SK-N-MC (cell line): ENCODE data around the gene GRAMD1B.
A peak's percentile ranks its signal among the peaks of the same experiment; 100 is the strongest.

ENCODE experiments used
- DNase-seq: peaks from one replicate; pipeline ENCODE4 v3.0.0-alpha.2; 2011; ENCODE audit warnings: low read depth, low spot score
- H3K27ac ChIP-seq: fragments of 200-600 bp; sonication (generic); 2 replicates; pipeline ENCODE4 v1.5.1; 2016; ENCODE audit warnings: mixed run types
- H3K36me3 ChIP-seq: fragments of 200-600 bp; sonication (generic); 2 replicates; pipeline ENCODE4 v1.6.1; 2017; ENCODE audit warnings: antibody characterized with exemption, low read length, mixed read lengths; ENCODE audit not compliant: insufficient read depth
- H3K4me3 ChIP-seq: fragments of 200-600 bp; sonication (generic); 2 replicates; pipeline ENCODE4 v1.5.1; 2016
- H3K9ac ChIP-seq: fragments of 200-600 bp; sonication (generic); 2 replicates; pipeline ENCODE4 v1.8.0; 2017; ENCODE audit warnings: mixed run types, mixed read lengths; ENCODE audit not compliant: insufficient read length
- H3K9me3 ChIP-seq: fragments of 200-600 bp; sonication (generic); 2 replicates; pipeline ENCODE4 v1.6.1; 2017; ENCODE audit warnings: low read depth, mild to moderate bottlenecking, antibody characterized with exemption, low read length, moderate library complexity, mixed read lengths
- EZH2 ChIP-seq: fragments of 200-600 bp; sonication (generic); IDR thresholded peaks from one replicate; pipeline ENCODE4 v1.6.1; 2017; ENCODE audit warnings: antibody characterized with exemption
- FOXP2 ChIP-seq: optimal IDR thresholded peaks from 2 replicates; pipeline ENCODE3; 2011; ENCODE audit warnings: mild to moderate bottlenecking, moderate library complexity; ENCODE audit not compliant: insufficient read depth; ENCODE audit errors: extremely low read length, control extremely low read depth
- POLR2AphosphoS5 ChIP-seq: IDR thresholded peaks from 2 replicates; pipeline ENCODE4 v1.6.1; 2012; ENCODE audit warnings: mild to moderate bottlenecking, low read depth, low read length, borderline replicate concordance

GRAMD1B gene

GRCh38 chr11:123418351-123419114 is 11.5 kb upstream of the GRAMD1B start:
- Histone ChIP-seq H3K9ac (no peak overlapping the region), H3K9me3 (no peaks in the 10 kb centered on the region), H3K27ac (no peak overlapping the region), H3K36me3 (no peaks in the 10 kb centered on the region), H3K4me3 (no peak overlapping the region)
- no peak for DNase-seq
- TF ChIP-seq POLR2AphosphoS5 (no peak), EZH2 (no peak), FOXP2 (no peak)

GRCh38 chr11:123419731-123420452 is 10.2 kb upstream of the GRAMD1B start:
- H3K36me3 ChIP-seq: no peaks in the 10 kb centered on the region
- no peak overlapping the region for H3K4me3 ChIP-seq
- H3K9me3 ChIP-seq: no peaks in the 10 kb centered on the region
- TF ChIP-seq FOXP2 (no peak), POLR2AphosphoS5 (no peak), EZH2 (no peak)
- DNase-seq: no peak
- no peak overlapping the region for H3K27ac ChIP-seq
- H3K9ac ChIP-seq: no peak overlapping the region

GRCh38 chr11:123421589-123421988 is 8.5 kb upstream of the GRAMD1B start:
- no peak overlapping the region for H3K27ac ChIP-seq
- no peak for TF ChIP-seq EZH2
- TF ChIP-seq FOXP2: no peak
- TF ChIP-seq POLR2AphosphoS5: no peak
- DNase-seq: no peak
- H3K9ac ChIP-seq: no peak overlapping the region
- no peak overlapping the region for H3K4me3 ChIP-seq
- H3K9me3 ChIP-seq: no peaks in the 10 kb centered on the region
- no peaks in the 10 kb centered on the region for H3K36me3 ChIP-seq

- Histone ChIP-seq H3K27ac (no peak overlapping the region), H3K9me3 (no peaks in the 10 kb centered on the region), H3K4me3 (no peak overlapping the region), H3K9ac (no peak overlapping the region), H3K36me3 (no peaks in the 10 kb centered on the region)
- no peak for DNase-seq
- TF ChIP-seq EZH2 (no peak), POLR2AphosphoS5 (no peak), FOXP2 (no peak)
These were observed 4.7 kb upstream of the GRAMD1B start for GRCh38 chr11:123425367-123425766.

- Histone ChIP-seq H3K9me3 (no peaks in the 10 kb centered on the region), H3K36me3 (no peaks in the 10 kb centered on the region), H3K4me3 (no peak overlapping the region), H3K27ac (no peak overlapping the region), H3K9ac (no peak overlapping the region)
- DNase-seq: no peak
- TF ChIP-seq POLR2AphosphoS5 (no peak), EZH2 (no peak), FOXP2 (no peak)
These were observed 3.3 kb upstream of the GRAMD1B start for GRCh38 chr11:123426789-123427188.

- TF ChIP-seq FOXP2 (no peak), POLR2AphosphoS5 (no peak), EZH2 (no peak)
- Histone ChIP-seq H3K27ac (no peak overlapping the region), H3K4me3 (no peak overlapping the region), H3K36me3 (no peaks in the 10 kb centered on the region), H3K9me3 (no peaks in the 10 kb centered on the region), H3K9ac (no peak overlapping the region)
- DNase-seq: no peak
These were observed 2.7 kb upstream of the GRAMD1B start for GRCh38 chr11:123427405-123427804.

- no peaks in the 10 kb centered on the region for H3K9me3 ChIP-seq
- H3K36me3 ChIP-seq: no peaks in the 10 kb centered on the region
- H3K9ac ChIP-seq: no peak overlapping the region
- TF ChIP-seq EZH2 (no peak), POLR2AphosphoS5 (no peak), FOXP2 (no peak)
- DNase-seq: no peak
- no peak overlapping the region for H3K4me3 ChIP-seq
- no peak overlapping the region for H3K27ac ChIP-seq
These were observed 1.9 kb upstream of the GRAMD1B start for GRCh38 chr11:123428116-123428715.

- H3K36me3 ChIP-seq: no peaks in the 10 kb centered on the region
- TF ChIP-seq POLR2AphosphoS5 (no peak), EZH2 (no peak), FOXP2 (no peak)
- H3K27ac ChIP-seq: no peak overlapping the region
- peak overlapping the region; percentile 93 for H3K4me3 ChIP-seq
- no peak overlapping the region for H3K9ac ChIP-seq
- no peak for DNase-seq
- no peaks in the 10 kb centered on the region for H3K9me3 ChIP-seq
These were observed 733 bp upstream of the GRAMD1B start for GRCh38 chr11:123429336-123429735.
